Panc1 (cell line): Measurements from ENCODE around the gene UCN3. TPM values are rescaled to one million over a fixed set of nuclear protein-coding genes. Genes with fewer than 3 reads are reported as not detected.

Experiments
- ATAC-seq: fragments of 200-7000 bp; cut with Tn5 transposase; 2 replicates; pipeline ENCODE4 v1.9.1; 2020; ENCODE audit warnings: mild to moderate bottlenecking, moderate library complexity
- BruUV-seq: library from RNA; stranded (reverse); fragments of 400-500 nt; replicated peaks from 2 replicates; lab custom pipeline; 2021; lab: Mats Ljungman, UMichigan
- CTCF ChIA-PET: fragments of 300-600 bp; sonication (Branson Sonifier 250); formaldehyde crosslinking; loops from one replicate; lab custom pipeline; 2022; ENCODE audit warnings: antibody characterized with exemption; lab: Charles Lee
- POLR2A ChIA-PET: fragments of 300-600 bp; sonication (Branson Sonifier 250); formaldehyde crosslinking; loops from one replicate; lab custom pipeline; 2022; ENCODE audit warnings: antibody characterized with exemption; lab: Charles Lee
- DNase-seq: peaks from one replicate; pipeline ENCODE4 v3.0.0-alpha.2; 2010; ENCODE audit warnings: low read depth, low spot score
- H3K27ac ChIP-seq: 2 replicates; pipeline ENCODE4 v1.5.1; 2011; ENCODE audit warnings: mild to moderate bottlenecking, low read length, inconsistent platforms
- H3K27me3 ChIP-seq: fragments of 200-500 bp; sonication (Bioruptor generic); 2 replicates; pipeline ENCODE4 v1.6.0; 2014; ENCODE audit warnings: low read length, inconsistent platforms; ENCODE audit not compliant: control insufficient read depth, insufficient read depth
- H3K36me3 ChIP-seq: fragments of 200-500 bp; sonication (Bioruptor generic); 2 replicates; pipeline ENCODE4 v1.5.1; 2014; ENCODE audit warnings: inconsistent platforms, mild to moderate bottlenecking, low read length, moderate library complexity; ENCODE audit not compliant: control insufficient read depth, insufficient read depth
- H3K4me1 ChIP-seq: 2 replicates; pipeline ENCODE4 v1.5.1; 2011; ENCODE audit warnings: inconsistent platforms, mild to moderate bottlenecking, low read length, moderate library complexity; ENCODE audit not compliant: control insufficient read depth, insufficient read depth
- H3K4me3 ChIP-seq, 2 experiments: 2 replicates each; pipeline ENCODE4 v1.5.1; 2011 to 2012; ENCODE audit warnings: low read depth in 2 of 2, low read length in 2 of 2, mild to moderate bottlenecking in 2 of 2, inconsistent platforms in 1 of 2, moderate library complexity in 1 of 2
- H3K9me3 ChIP-seq: fragments of 200-500 bp; sonication (Bioruptor generic); 2 replicates; pipeline ENCODE4 v1.5.1; 2014; ENCODE audit warnings: low read depth, mild to moderate bottlenecking, inconsistent platforms, low read length, moderate library complexity; ENCODE audit not compliant: control insufficient read depth, insufficient read depth
- CTCF ChIP-seq: fragments of 450-650 bp; IDR thresholded peaks from 2 replicates; pipeline ENCODE4 v1.5.1; 2017; ENCODE audit warnings: mild to moderate bottlenecking
- POLR2AphosphoS5 ChIP-seq: IDR thresholded peaks from 2 replicates; pipeline ENCODE4 v1.6.1; 2012; ENCODE audit warnings: mild to moderate bottlenecking, low read depth, low read length, moderate library complexity
- REST ChIP-seq, 2 experiments: IDR thresholded peaks; 2 replicates each; pipeline ENCODE4 v1.6.1; 2011 to 2012; ENCODE audit warnings: low read depth in 2 of 2, control low read depth in 1 of 2, low read length in 1 of 2, mild to moderate bottlenecking in 1 of 2, moderate library complexity in 1 of 2; ENCODE audit not compliant: insufficient read depth in 1 of 2
- SIN3A ChIP-seq: IDR thresholded peaks from 2 replicates; pipeline ENCODE4 v1.6.1; 2012; ENCODE audit warnings: low read depth, mild to moderate bottlenecking, low read length, moderate library complexity, borderline replicate concordance; ENCODE audit not compliant: insufficient read depth
- TCF7L2 ChIP-seq: IDR thresholded peaks from 2 replicates; pipeline ENCODE4 v1.6.1; 2011; ENCODE audit warnings: mild to moderate bottlenecking, low read depth, low read length, inconsistent platforms
- in situ Hi-C: cut with HindIII; loops from 2 replicates; pipeline ENCODE4 v1.10.0; 2016; ENCODE audit warnings: low sequenced_read_pairs, low pct_unique_long_range_greater_than_20kb
- intact Hi-C: fragments of 100-400 bp; cut with micrococcal nuclease; formaldehyde crosslinking; loops from one replicate; pipeline ENCODE4 v1.10.0; 2022; ENCODE audit not compliant: unreplicated experiment
- total RNA-seq: library from RNA; stranded (reverse); gene quantifications from one replicate; pipeline ENCODE4 v1.2.1, GENCODE V29; 2021; ENCODE audit not compliant: unreplicated experiment

The UCN3 gene
- total RNA-seq, 1 experiment from 2014 or later: not detected

DNA sequence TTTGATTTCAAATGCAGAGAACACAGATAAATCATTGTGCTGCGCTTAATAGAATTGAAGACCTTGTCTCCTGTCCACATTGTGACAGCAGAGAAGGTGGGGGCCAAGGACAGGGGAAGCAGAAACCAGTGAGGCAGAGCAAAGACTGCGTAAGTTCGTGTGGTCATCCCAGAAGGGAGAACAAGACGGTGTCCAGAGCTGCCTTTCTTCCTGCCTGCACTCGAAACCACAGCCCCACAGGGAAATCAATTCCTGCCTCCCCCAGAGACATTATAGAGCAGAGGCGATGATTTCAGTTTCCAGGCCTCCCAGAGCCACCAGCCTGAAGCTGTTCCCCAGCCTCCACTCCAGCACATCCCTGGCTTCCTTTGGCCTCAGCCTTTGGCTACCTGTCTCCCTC, 39.7 kb upstream of the UCN3 start:
- Histone ChIP-seq H3K9me3 (no peaks in the 10 kb centered on the region), H3K36me3 (no peaks in the 10 kb centered on the region), H3K27ac (no peak overlapping the region), H3K27me3 (no peaks in the 10 kb centered on the region; the same call in 1 of the 2 replicates), H3K4me1 (no peaks in the 10 kb centered on the region), H3K4me3 (no peak overlapping the region)
- POLR2A ChIA-PET: no interaction called here
- BruUV-seq: no TSS peak
- ATAC-seq: no peak
- in situ Hi-C loops (no loop called here), intact Hi-C loops (no loop called here)
- no peak for TF ChIP-seq REST (IDR thresholded peaks at IDR 0.05; ENCODE audit: insufficient read depth in 1 of 2, low read depth in 2 of 2, low read length in 1 of 2)
- TF ChIP-seq CTCF: no peak
- no peak for TF ChIP-seq TCF7L2
- TF ChIP-seq POLR2AphosphoS5: no peak
- TF ChIP-seq SIN3A: no peak
- no peak for DNase-seq
- CTCF ChIA-PET: no interaction called here

DNA sequence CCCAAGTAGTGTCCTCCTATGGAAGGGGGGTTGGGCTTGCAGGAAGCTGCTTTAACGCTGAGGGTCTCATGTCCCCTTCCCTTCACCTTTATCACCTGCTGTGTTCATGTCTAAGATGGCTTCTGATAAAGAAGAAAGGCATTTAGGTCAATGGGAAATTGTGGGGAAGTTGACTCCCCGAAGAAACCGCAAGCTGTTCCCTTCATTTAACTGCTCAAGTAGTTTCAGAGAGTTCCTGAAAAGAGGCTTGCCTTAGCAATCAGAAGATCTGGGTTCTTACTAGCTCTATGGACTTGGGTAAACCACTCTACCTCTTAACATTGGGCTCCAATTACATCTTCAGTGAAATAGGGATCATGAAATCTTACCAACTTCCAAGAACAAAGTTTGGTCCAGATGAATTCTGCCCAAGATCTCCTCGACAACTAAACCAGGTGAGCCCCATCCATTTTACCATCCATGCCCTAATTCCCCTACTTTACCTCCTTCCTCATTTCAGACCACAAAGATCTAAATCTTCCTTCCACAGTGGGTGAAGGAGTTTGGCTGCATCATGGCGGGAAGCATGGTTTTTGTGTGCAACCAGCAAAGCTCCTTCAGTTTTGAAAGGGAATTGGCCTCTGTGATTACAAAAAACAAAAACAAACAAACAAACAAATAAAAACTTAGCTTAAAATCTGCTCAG, 30.4 kb upstream of the UCN3 start:
- CTCF ChIA-PET: no interaction called here
- Histone ChIP-seq H3K4me3 (no peak overlapping the region), H3K36me3 (no peaks in the 10 kb centered on the region), H3K9me3 (no peaks in the 10 kb centered on the region), H3K27ac (no peak overlapping the region), H3K4me1 (no peaks in the 10 kb centered on the region), H3K27me3 (0 out of 2 replicates have a peak, but pooled peaks cover 2% of the 10 kb centered on the region)
- intact Hi-C loops (no loop called here), in situ Hi-C loops (no loop called here)
- no TSS peak for BruUV-seq
- TF ChIP-seq REST (IDR thresholded peaks at IDR 0.05; ENCODE audit: insufficient read depth in 1 of 2, low read depth in 2 of 2, low read length in 1 of 2) (no peak), POLR2AphosphoS5 (no peak), TCF7L2 (no peak), SIN3A (no peak), CTCF (no peak)
- DNase-seq: no peak
- ATAC-seq: no peak
- POLR2A ChIA-PET: no interaction called here
